Activated T-cell treated with anti-CD3 and anti-CD28 coated beads, Interleukin-2, amount 50 U/mL, for 24 hours (primary cell): ENCODE measurements around the gene OR2T6.
"Not testable (repeated sequence)": the region's sequence is repeated elsewhere in the genome, so short reads cannot be mapped to it uniquely, and the experiment has no call there.

Experiments
- DNase-seq: peaks from one replicate; pipeline ENCODE4 v3.0.0-alpha.2; 2020
- H3K27ac Mint-ChIP-seq: 2 replicates; pipeline ENCODE4 v1.8.0; 2020; ENCODE audit warnings: mild to moderate bottlenecking, mixed read lengths
- H3K27me3 Mint-ChIP-seq: 2 replicates; pipeline ENCODE4 v1.8.0; 2020; ENCODE audit warnings: mixed read lengths
- H3K36me3 Mint-ChIP-seq: 2 replicates; pipeline ENCODE4 v1.8.0; 2020; ENCODE audit warnings: low read depth, mixed read lengths
- H3K4me1 Mint-ChIP-seq: 2 replicates; pipeline ENCODE4 v1.8.0; 2020; ENCODE audit warnings: low read depth, mixed read lengths
- H3K4me3 Mint-ChIP-seq: 2 replicates; pipeline ENCODE4 v1.8.0; 2020; ENCODE audit warnings: mild to moderate bottlenecking, moderate library complexity, mixed read lengths
- H3K9me3 Mint-ChIP-seq: 2 replicates; pipeline ENCODE4 v1.8.0; 2020; ENCODE audit warnings: mixed read lengths

The OR2T6 gene

DNA sequence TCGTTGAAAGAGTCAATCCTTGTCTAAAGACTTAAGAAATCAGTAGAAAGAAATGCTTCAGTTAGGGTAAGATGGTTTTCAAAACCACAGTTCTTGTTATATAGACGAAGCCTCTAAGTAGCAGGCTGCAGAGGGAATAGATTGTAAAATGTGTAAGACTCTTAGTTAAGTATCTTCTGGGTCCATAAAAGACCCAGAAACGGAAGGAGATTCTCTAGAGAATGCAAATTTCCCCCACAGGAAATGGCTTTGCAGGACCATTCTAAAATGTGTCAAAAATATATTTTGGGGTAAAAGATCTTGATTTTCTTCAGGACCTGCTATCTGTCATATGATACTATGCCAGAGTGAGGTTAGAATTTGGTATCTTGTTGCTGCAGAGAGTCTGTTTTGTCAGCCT, 40.7 kb downstream of the OR2T6 start:
- Mint-ChIP-seq H3K36me3 (peaks cover 3% of the 10 kb centered on the region), H3K27me3 (no peaks in the 10 kb centered on the region), H3K4me1 (peaks cover 22% of the 10 kb centered on the region), H3K27ac (no peak overlapping the region), H3K4me3 (no peak overlapping the region), H3K9me3 (peaks cover 16% of the 10 kb centered on the region)
- DNase-seq = no peak

- Mint-ChIP-seq H3K4me1 (peaks cover 22% of the 10 kb centered on the region), H3K4me3 (no peak overlapping the region), H3K27me3 (no peaks in the 10 kb centered on the region), H3K27ac (no peak overlapping the region), H3K9me3 (peaks cover 18% of the 10 kb centered on the region), H3K36me3 (peaks cover 3% of the 10 kb centered on the region)
- no peak for DNase-seq
These were observed 42.3 kb downstream of the OR2T6 start for GRCh38 chr1:248417854-248418253.

- no peak overlapping the region for H3K4me3 Mint-ChIP-seq
- peaks cover 3% of the 10 kb centered on the region for H3K36me3 Mint-ChIP-seq
- peaks cover 16% of the 10 kb centered on the region for H3K4me1 Mint-ChIP-seq
- no peak overlapping the region for H3K27ac Mint-ChIP-seq
- DNase-seq = no peak
- H3K9me3 Mint-ChIP-seq = peaks cover 31% of the 10 kb centered on the region
- no peaks in the 10 kb centered on the region for H3K27me3 Mint-ChIP-seq
These were observed 45.8 kb downstream of the OR2T6 start for GRCh38 chr1:248421384-248421783.

DNA sequence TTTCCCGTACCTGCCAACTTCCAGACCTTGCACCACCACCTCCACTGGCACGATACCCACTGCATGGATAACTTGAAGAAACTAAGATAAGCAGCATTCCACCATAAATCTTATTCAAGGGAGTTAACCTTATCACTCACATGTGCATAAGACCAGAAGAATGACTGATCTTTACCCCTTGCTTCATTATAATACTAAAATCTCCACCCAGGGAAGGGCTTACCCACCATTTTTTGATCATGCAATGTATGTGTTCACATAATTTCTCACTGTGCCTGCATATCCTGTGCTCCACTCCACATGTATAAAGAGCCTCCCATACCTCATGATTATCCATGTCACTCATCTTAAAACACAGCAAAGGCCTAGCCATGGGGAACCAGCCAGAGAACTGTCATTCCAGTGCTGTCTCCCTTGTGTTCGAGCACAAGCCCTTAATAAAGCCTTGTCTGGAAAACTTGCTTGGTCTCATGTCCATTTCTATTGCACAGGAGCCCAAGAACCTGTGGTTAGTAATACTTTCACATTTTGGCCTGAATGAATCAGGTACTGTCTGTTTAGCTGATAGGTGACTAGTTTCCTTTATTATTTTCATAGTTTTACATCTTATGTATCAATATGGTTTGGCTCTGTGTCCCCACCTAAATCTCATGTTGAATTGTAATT, 52.1 kb downstream of the OR2T6 start:
- not testable (repeated sequence) for H3K4me1 Mint-ChIP-seq, H3K4me3 Mint-ChIP-seq, H3K36me3 Mint-ChIP-seq, DNase-seq, H3K27me3 Mint-ChIP-seq, H3K27ac Mint-ChIP-seq
- peaks cover 14% of the 10 kb centered on the region for H3K9me3 Mint-ChIP-seq

DNA sequence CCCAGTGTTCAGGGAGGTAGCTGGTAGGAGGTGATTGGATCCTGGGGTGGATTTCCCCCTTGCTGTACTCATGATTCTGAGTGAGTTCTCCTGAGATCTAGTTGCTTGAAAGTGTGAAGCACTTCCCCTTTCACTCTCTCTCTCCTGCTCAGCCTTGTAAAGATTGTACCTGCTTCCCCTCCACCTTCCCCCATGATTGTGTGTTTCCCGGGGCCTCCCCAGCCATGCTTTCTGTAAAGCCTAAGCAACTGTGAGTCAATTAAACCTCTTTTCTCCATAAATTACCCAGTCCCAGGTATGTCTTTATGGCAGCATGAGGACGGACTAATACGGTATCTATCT, 52.6 kb downstream of the OR2T6 start:
- not testable (repeated sequence) for H3K36me3 Mint-ChIP-seq, H3K9me3 Mint-ChIP-seq, H3K4me3 Mint-ChIP-seq, H3K27ac Mint-ChIP-seq, H3K27me3 Mint-ChIP-seq, H3K4me1 Mint-ChIP-seq, DNase-seq

GRCh38 chr1:248431683-248432082, 56.1 kb downstream of the OR2T6 start:
- not testable (repeated sequence) for H3K27me3 Mint-ChIP-seq, H3K4me3 Mint-ChIP-seq, DNase-seq, H3K9me3 Mint-ChIP-seq, H3K36me3 Mint-ChIP-seq, H3K27ac Mint-ChIP-seq, H3K4me1 Mint-ChIP-seq

DNA sequence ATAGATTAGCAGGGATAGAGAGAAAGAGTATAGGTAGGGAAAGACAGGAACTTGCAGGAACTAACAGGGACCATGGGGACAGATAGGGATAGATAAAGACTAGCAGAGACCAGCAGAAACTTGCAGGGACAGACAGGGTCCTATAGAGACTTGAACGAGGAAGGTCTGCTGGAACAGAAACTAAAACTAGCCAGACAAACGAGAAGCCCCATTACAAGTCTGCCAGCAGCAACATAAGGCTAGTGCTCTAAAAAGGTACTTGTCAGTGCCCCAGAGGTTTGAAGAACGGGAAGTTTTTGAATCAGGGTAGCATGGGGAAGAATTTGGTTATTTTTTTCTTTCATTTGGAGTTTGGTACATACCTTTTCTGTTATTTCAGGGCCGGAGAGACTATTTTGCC, 56.7 kb downstream of the OR2T6 start:
- H3K4me3 Mint-ChIP-seq, H3K9me3 Mint-ChIP-seq, DNase-seq, H3K36me3 Mint-ChIP-seq, H3K27me3 Mint-ChIP-seq, H3K27ac Mint-ChIP-seq, H3K4me1 Mint-ChIP-seq: not testable (repeated sequence)

DNA sequence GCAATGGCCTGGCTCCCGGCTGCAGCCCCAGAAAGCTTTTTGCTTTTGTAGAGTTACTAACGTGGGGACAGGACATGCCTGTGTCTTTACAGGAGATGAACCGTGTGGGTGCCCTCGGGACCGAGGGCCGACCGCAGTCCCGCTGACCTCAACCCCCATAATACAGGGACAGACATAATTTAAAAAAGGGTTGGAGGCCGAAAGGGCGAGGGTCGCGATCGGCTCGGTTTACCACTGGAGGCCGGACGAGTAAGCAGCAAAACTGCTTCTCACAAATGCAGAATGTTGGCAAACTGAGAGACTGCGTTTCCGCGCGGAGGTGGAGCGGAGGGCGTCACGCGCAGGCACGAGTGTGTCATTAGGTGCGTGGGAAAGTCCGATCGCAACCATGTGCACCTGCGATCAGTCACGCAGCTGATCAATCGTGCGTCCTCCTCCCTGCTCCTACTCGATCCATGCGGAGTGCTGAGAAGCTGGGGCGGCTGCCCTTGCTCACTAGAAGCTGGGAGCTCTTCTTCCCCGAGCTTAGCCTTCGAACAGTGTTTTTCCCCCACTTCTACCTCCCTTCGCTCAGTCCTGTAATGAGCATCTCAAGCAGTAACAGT, 58.4 kb downstream of the OR2T6 start:
- H3K36me3 Mint-ChIP-seq, H3K4me3 Mint-ChIP-seq, H3K4me1 Mint-ChIP-seq, DNase-seq, H3K27me3 Mint-ChIP-seq, H3K27ac Mint-ChIP-seq, H3K9me3 Mint-ChIP-seq: not testable (repeated sequence)

GRCh38 chr1:248434913-248435312, 59.4 kb downstream of the OR2T6 start:
- H3K27ac Mint-ChIP-seq, H3K36me3 Mint-ChIP-seq, H3K9me3 Mint-ChIP-seq, H3K27me3 Mint-ChIP-seq, H3K4me1 Mint-ChIP-seq, H3K4me3 Mint-ChIP-seq, DNase-seq: not testable (repeated sequence)

DNA sequence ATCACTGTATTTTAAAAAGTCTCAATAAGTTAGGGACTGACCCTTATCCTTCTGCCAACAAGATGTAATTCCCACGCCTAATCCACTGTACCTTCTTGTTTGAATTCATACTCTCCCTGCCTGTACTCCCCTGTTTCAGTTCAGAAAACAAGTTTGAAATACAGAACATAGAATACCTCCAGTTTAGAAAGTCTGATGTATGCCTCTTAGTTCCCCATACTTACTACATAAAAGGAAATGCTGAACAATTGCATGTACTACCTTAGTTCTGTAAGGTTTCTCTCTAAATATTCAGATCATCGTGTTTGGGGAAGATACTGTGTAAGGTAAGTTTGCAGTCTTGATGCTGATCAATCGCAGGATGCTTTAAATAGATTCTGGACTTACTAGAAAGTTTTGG, 60.8 kb downstream of the OR2T6 start:
- H3K27ac Mint-ChIP-seq, H3K27me3 Mint-ChIP-seq, H3K4me3 Mint-ChIP-seq, H3K4me1 Mint-ChIP-seq, H3K9me3 Mint-ChIP-seq, DNase-seq, H3K36me3 Mint-ChIP-seq: not testable (repeated sequence)

DNA sequence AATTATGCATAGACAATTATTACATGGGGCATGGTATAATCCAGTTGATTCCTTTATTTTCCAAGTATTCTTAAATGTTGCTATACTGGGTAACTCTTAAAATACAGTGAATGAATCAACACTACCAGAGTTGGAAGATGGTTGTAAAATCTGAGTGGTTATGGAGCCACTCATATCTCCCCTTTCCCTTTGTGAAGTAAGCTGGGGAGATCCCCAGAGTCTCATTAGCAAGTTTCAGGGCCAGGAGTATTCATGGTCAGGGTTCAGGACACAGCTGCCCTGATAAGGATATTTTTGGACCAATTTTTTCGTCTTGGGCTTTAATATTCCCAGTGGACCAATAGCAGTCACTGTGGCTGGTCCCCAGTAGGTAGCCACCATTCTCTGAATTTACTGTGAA, 63.1 kb downstream of the OR2T6 start:
- not testable (repeated sequence) for H3K4me3 Mint-ChIP-seq, H3K9me3 Mint-ChIP-seq, H3K27ac Mint-ChIP-seq, H3K4me1 Mint-ChIP-seq, H3K36me3 Mint-ChIP-seq, H3K27me3 Mint-ChIP-seq, DNase-seq

- H3K27me3 Mint-ChIP-seq, H3K4me3 Mint-ChIP-seq, H3K36me3 Mint-ChIP-seq, H3K9me3 Mint-ChIP-seq, DNase-seq, H3K4me1 Mint-ChIP-seq, H3K27ac Mint-ChIP-seq: not testable (repeated sequence)
These were observed 63.7 kb downstream of the OR2T6 start for GRCh38 chr1:248439283-248439682.
